Subcutaneous adipose tissue (tissue), 4 donors: Measurements from ENCODE around the gene FYB2. TPM values are rescaled to one million over a fixed set of nuclear protein-coding genes. Genes with fewer than 3 reads are reported as not detected.

Source experiments
- total RNA-seq, 4 donors: library from RNA; depleted of rRNA; stranded (reverse); fragments of >200 nt; gene quantifications; one replicate each; pipeline ENCODE4 v1.1.0, GENCODE V29; 2016
- TF ChIP-seq, protein P1 (sequence below): fragments of 450-650 bp; IDR thresholded peaks from one replicate; pipeline ENCODE4 v1.5.1; 2016; ENCODE audit warnings: low read depth, mild to moderate bottlenecking, control low read depth, antibody characterized with exemption, moderate library complexity

FYB2 gene, protein sequence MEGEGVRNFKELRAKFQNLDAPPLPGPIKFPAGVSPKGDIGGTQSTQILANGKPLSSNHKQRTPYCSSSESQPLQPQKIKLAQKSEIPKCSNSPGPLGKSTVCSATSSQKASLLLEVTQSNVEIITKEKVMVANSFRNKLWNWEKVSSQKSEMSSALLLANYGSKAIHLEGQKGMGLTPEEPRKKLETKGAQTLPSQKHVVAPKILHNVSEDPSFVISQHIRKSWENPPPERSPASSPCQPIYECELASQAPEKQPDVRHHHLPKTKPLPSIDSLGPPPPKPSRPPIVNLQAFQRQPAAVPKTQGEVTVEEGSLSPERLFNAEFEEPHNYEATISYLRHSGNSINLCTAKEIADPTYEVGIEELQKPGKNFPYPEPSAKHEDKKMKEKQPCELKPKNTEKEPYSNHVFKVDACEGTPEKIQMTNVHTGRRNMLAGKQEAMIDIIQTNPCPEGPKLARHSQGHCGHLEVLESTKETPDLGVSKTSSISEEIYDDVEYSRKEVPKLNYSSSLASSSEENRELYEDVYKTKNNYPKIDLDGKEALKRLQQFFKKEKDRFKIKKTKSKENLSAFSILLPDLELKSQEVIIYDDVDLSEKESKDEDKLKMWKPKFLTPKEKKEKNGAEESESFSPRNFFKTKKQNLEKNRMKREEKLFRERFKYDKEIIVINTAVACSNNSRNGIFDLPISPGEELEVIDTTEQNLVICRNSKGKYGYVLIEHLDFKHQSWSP
- total RNA-seq: not detected

DNA sequence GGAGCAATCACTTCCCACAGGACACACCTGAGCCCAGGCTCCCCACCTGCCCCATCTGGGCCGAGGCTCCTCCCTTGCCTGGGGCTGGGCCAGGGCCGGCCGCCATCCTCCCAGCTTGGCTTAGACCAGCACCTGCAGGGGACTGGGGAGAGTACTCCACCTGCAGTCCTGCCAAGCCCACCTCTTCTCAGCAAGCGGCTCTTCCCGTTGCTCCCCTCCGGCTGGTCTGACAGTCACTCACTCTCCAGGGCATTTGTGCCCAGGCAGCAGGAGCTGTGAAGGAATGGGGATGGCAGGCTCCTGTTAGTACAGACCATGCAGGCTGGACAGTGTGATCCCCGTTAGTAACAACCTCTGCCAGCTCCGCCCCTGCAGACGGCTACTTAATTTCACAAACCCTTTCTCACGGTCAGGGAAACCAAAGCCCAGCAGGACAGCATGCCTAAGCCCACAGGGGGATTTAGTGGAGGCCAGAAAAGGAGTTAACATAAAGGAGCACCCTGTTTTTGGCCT lies at the start of gene FYB2:
Gene FYB2 (minus strand): TSS at position 18 of the 513 bp plus-strand sequence. CDS start 114 bp downstream, outside the sequence.
- TF ChIP-seq, protein P1, sequence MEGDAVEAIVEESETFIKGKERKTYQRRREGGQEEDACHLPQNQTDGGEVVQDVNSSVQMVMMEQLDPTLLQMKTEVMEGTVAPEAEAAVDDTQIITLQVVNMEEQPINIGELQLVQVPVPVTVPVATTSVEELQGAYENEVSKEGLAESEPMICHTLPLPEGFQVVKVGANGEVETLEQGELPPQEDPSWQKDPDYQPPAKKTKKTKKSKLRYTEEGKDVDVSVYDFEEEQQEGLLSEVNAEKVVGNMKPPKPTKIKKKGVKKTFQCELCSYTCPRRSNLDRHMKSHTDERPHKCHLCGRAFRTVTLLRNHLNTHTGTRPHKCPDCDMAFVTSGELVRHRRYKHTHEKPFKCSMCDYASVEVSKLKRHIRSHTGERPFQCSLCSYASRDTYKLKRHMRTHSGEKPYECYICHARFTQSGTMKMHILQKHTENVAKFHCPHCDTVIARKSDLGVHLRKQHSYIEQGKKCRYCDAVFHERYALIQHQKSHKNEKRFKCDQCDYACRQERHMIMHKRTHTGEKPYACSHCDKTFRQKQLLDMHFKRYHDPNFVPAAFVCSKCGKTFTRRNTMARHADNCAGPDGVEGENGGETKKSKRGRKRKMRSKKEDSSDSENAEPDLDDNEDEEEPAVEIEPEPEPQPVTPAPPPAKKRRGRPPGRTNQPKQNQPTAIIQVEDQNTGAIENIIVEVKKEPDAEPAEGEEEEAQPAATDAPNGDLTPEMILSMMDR: no peak

DNA sequence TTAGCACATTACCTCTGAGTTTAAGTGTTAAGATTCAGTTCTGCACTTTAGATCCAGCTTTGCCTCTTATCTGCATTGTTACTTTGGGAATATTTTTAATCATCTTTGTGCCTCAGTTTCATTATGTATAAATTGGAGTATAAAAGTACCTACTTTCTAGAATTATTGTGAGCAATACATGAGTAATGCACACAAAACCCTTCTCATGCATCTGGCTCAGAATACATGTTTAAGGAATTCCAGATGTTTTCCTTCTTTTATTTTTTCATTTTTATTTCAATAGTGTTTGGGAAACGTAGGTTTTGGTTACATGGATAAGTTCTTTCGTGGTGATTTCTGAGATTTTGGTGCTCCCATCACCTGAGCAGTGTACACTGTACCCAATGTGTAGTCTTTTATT lies 49.6 kb upstream of the FYB2 start:
- TF ChIP-seq, protein P1: no peak

DNA sequence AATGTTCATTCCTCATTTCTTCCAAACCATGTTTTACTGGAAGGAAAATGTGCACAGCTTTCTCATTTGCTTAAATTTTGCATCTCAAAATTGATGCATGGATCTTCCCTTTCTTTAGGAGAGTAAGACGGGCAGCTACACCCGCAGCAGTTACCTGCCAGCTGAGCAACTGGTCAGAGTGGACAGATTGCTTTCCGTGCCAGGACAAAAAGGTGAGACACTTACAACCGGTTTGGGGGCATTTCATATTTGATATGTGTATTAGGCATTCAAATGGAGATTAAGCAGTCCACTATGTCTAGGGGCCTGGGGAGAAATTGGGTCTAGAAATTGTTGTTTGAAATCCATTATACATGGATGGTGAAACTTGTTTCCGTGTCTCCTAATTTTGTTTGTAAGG lies 48.3 kb upstream of the FYB2 start:
- TF ChIP-seq, protein P1: no peak

DNA sequence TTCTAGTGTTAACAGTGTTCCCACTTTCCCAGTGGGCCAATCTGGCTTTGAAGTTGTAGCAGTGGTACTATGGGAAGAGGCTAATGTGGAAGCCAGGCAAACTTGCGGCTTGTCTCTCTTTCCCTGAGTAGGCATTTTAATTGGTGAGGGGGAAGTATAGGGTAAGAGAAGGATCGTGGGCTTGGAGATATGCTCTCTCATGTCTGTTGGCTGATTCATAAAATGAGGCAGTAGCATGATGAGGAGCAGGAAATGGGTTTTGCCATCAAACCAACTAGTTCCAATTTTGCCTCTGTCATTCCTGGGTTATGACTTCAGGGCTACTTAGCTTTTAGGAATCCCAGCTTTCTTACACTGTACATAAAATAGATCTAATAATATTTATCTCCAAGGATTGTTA lies 47.5 kb upstream of the FYB2 start:
- TF ChIP-seq, protein P1: no peak

DNA sequence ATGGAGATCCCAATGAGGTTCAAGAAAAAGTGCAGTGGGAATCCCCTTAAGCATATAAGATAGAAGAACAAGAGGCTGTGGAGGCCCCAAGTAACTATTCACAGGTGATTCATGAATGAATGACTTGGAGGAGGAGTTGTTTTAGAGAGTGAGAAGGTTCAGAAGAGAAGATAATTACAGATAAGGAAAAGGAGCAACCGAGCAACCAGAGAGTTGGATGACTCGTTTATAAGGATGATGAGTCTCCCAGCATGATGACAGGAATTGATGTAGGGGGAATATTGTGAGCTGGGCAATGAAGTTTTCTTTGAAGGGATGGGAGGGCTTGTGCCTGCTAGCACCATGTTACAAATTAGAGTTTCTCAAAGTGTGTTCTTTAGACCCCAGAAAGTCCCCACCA lies 45.2 kb upstream of the FYB2 start:
- TF ChIP-seq, protein P1: no peak

DNA sequence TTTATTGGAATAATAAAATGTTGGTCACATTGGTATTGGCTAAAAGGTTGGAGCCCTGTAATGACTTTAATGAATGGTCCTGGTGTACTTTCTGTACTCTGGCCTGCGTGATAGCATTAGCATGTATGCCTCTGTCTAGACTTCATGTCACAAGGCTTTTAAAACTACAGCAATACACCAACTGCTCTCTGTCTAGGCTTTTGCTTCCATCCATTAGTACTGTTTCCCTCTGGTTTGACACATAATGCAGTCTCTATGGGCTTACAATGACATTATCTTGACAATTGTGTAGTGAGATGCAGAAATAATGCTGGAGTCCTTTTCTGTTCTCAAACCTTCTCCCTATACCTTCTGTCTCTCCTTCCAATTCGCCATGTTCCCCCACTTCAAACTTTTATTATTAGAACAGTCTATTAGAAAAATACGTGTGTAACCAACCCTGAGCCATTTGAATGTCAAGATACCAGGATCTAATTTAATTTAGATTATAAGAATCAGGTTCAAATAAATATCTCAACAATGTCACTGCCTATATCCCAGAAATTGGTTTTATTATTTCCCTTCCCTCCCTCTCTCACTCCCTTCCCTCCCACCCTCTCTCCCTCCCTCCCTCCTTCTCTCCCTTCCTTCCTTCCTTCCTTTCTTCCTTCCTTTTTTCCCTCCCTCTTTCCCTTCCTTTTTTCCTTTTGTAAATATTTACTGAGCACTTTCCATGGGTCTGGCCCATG lies 44.2 kb upstream of the FYB2 start:
- TF ChIP-seq, protein P1: no peak
